Activated CD8-positive, alpha-beta T cell treated with anti-CD3 and anti-CD28 coated beads for 36 hours (primary cell): Measurements from ENCODE around the gene GRB14. TPM values are rescaled to one million over a fixed set of nuclear protein-coding genes. Genes with fewer than 3 reads are reported as not detected.

Experiments
- ATAC-seq: fragments of 200-7000 bp; cut with Tn5 transposase; one replicate; pipeline ENCODE4 v1.10.0; 2021; ENCODE audit warnings: mild to moderate bottlenecking, moderate library complexity
- CTCF ChIA-PET: fragments of 350-600 bp; sonication (Branson Sonifier 250); formaldehyde crosslinking; loops from one replicate; lab custom pipeline; 2021; ENCODE audit warnings: antibody characterized with exemption; lab: Charles Lee
- POLR2A ChIA-PET: fragments of 350-600 bp; sonication (Branson Sonifier 250); formaldehyde crosslinking; loops from one replicate; lab custom pipeline; 2021; ENCODE audit warnings: antibody characterized with exemption; lab: Charles Lee
- DNase-seq: peaks from one replicate; pipeline ENCODE4 v3.0.0-alpha.2; 2020
- H3K27ac Mint-ChIP-seq: one replicate; pipeline ENCODE4 v1.8.0; 2021; ENCODE audit warnings: mild to moderate bottlenecking, mixed read lengths
- H3K27me3 Mint-ChIP-seq: one replicate; pipeline ENCODE4 v1.8.0; 2021; ENCODE audit warnings: mixed read lengths
- H3K36me3 Mint-ChIP-seq: one replicate; pipeline ENCODE4 v1.8.0; 2021; ENCODE audit warnings: low read depth, mixed read lengths
- H3K4me1 Mint-ChIP-seq: one replicate; pipeline ENCODE4 v1.8.0; 2021; ENCODE audit warnings: low read depth, mixed read lengths
- H3K4me3 Mint-ChIP-seq: one replicate; pipeline ENCODE4 v1.8.0; 2021; ENCODE audit warnings: mild to moderate bottlenecking, moderate library complexity, mixed read lengths
- H3K9me3 Mint-ChIP-seq: one replicate; pipeline ENCODE4 v1.8.0; 2021; ENCODE audit warnings: mixed read lengths
- intact Hi-C: fragments of 100-400 bp; cut with micrococcal nuclease; formaldehyde crosslinking; loops from one replicate; pipeline ENCODE4 v1.10.0; 2022
- total RNA-seq, 2 experiments: library from RNA; stranded (reverse); gene quantifications; one replicate each; pipeline ENCODE4 v1.2.3, GENCODE V29; 2021
- TF ChIP-seq, protein P1 (sequence below): fragments of 200-600 bp; IDR thresholded peaks from one replicate; pipeline ENCODE4 v1.8.0; 2022; ENCODE audit warnings: antibody characterized with exemption, mild to moderate bottlenecking

Gene GRB14
- total RNA-seq, 2 experiments from 2014 or later, result not detected

- Mint-ChIP-seq H3K4me3 (no peak overlapping the region), H3K4me1 (no peaks in the 10 kb centered on the region), H3K27me3 (no peaks in the 10 kb centered on the region), H3K9me3 (peaks cover 10% of the 10 kb centered on the region), H3K27ac (no peak overlapping the region), H3K36me3 (no peaks in the 10 kb centered on the region)
- ATAC-seq (no peak), DNase-seq (no peak)
- intact Hi-C loops, result no loop called here
- TF ChIP-seq, protein P1, sequence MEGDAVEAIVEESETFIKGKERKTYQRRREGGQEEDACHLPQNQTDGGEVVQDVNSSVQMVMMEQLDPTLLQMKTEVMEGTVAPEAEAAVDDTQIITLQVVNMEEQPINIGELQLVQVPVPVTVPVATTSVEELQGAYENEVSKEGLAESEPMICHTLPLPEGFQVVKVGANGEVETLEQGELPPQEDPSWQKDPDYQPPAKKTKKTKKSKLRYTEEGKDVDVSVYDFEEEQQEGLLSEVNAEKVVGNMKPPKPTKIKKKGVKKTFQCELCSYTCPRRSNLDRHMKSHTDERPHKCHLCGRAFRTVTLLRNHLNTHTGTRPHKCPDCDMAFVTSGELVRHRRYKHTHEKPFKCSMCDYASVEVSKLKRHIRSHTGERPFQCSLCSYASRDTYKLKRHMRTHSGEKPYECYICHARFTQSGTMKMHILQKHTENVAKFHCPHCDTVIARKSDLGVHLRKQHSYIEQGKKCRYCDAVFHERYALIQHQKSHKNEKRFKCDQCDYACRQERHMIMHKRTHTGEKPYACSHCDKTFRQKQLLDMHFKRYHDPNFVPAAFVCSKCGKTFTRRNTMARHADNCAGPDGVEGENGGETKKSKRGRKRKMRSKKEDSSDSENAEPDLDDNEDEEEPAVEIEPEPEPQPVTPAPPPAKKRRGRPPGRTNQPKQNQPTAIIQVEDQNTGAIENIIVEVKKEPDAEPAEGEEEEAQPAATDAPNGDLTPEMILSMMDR, result no peak
- ChIA-PET POLR2A (no interaction called here), CTCF (no interaction called here)
Measured at GRCh38 chr2:164512871-164513270, 108.4 kb downstream of the GRB14 start.

DNA sequence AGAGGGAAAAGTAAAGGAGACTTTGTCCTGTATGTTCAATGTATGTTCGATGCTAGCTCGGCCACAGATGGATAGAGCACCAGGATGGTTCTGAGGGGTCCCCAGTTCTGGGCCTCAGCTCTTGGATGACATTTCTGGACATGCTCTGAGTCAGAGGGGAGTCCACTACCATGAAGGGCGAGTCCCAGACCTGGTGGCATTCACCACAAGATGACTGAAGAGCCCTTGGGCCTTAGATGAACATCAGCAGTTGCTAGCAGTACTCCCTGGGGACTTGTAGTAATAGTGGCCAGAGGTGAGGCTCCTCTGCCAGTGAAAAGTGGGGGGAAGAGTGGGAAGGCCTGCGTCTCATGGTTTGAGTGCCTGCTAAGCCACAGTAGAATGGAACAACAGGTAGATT lies 109.5 kb downstream of the GRB14 start:
- ChIA-PET CTCF (no interaction called here), POLR2A (no interaction called here)
- TF ChIP-seq, protein P1, result no peak
- Mint-ChIP-seq H3K27ac (no peak overlapping the region), H3K27me3 (no peaks in the 10 kb centered on the region), H3K36me3 (no peaks in the 10 kb centered on the region), H3K4me1 (no peaks in the 10 kb centered on the region), H3K9me3 (peaks cover 10% of the 10 kb centered on the region), H3K4me3 (no peak overlapping the region)
- no peak for ATAC-seq
- no peak for DNase-seq
- intact Hi-C loops, result no loop called here

GRCh38 chr2:164510895-164511294 lies 110.4 kb downstream of the GRB14 start:
- Mint-ChIP-seq H3K27me3 (no peaks in the 10 kb centered on the region), H3K36me3 (no peaks in the 10 kb centered on the region), H3K4me1 (no peaks in the 10 kb centered on the region), H3K4me3 (no peak overlapping the region), H3K9me3 (peaks cover 10% of the 10 kb centered on the region), H3K27ac (no peak overlapping the region)
- DNase-seq (no peak), ATAC-seq (no peak)
- TF ChIP-seq, protein P1, result no peak
- CTCF ChIA-PET, result no interaction called here
- intact Hi-C loops, result no loop called here
- POLR2A ChIA-PET, result no interaction called here

- ChIA-PET CTCF (no interaction called here), POLR2A (no interaction called here)
- Mint-ChIP-seq H3K27ac (no peak overlapping the region), H3K4me3 (no peak overlapping the region), H3K36me3 (no peaks in the 10 kb centered on the region), H3K4me1 (no peaks in the 10 kb centered on the region), H3K9me3 (peaks cover 7% of the 10 kb centered on the region), H3K27me3 (no peaks in the 10 kb centered on the region)
- DNase-seq, result no peak
- intact Hi-C loops, result no loop called here
- TF ChIP-seq, protein P1, result no peak
- ATAC-seq, result no peak
Measured at GRCh38 chr2:164509137-164509877, 112.0 kb downstream of the GRB14 start.

DNA sequence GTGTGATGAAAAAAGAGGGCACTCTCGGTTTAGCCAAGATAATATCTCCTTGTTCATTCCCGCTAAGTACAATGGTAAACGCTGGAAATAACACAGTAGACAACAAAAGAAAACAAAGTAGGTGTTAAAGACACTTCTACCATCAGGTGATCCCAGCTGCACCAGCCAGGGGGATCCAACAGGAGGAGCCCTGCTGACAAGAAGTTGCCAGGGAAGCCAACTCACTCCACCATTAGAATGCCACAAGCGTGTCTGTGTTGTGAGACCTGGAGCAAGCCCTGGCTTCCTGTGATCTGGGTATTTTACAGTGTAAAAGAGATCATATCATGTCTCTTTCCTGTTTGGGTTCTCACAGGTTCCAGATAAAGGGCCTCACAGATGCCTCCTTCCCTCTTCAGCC lies 117.0 kb downstream of the GRB14 start:
- Mint-ChIP-seq H3K27ac (no peak overlapping the region), H3K27me3 (no peaks in the 10 kb centered on the region), H3K36me3 (no peaks in the 10 kb centered on the region), H3K4me1 (no peaks in the 10 kb centered on the region), H3K9me3 (peaks cover 3% of the 10 kb centered on the region), H3K4me3 (no peak overlapping the region)
- intact Hi-C loops, result no loop called here
- DNase-seq (no peak), ATAC-seq (no peak)
- TF ChIP-seq, protein P1, result no peak
- CTCF ChIA-PET, result no interaction called here
- POLR2A ChIA-PET, result no interaction called here
